Central memory CD8-positive, alpha-beta T cell (primary cell): ENCODE data around the gene ELF5.
A peak's percentile ranks its signal among the peaks of the same experiment; 100 is the strongest.

ENCODE experiments used
- ATAC-seq: fragments of 150-1000 bp; cut with Tn5 transposase; replicated peaks from 2 replicates; pipeline ENCODE4 v1.10.0; 2022; ENCODE audit warnings: mild to moderate bottlenecking, moderate FRiP score, moderate number of reproducible peaks; ENCODE audit not compliant: poor library complexity, severe bottlenecking; ENCODE audit errors: extremely low read depth
- DNase-seq, 2 donors: peaks; one replicate each; pipeline ENCODE4 v3.0.0; 2021; ENCODE audit warnings: low spot score in 2 of 2
- H3K27ac Mint-ChIP-seq: one replicate; pipeline ENCODE4 v1.8.0; 2022; ENCODE audit warnings: low read depth, mild to moderate bottlenecking, moderate library complexity, mixed read lengths
- H3K27me3 Mint-ChIP-seq: one replicate; pipeline ENCODE4 v1.8.0; 2022; ENCODE audit warnings: mixed read lengths
- H3K36me3 Mint-ChIP-seq: one replicate; pipeline ENCODE4 v1.8.0; 2022; ENCODE audit warnings: mild to moderate bottlenecking, moderate library complexity, mixed read lengths; ENCODE audit not compliant: insufficient read depth
- H3K4me1 Mint-ChIP-seq: one replicate; pipeline ENCODE4 v1.8.0; 2022; ENCODE audit warnings: mixed read lengths
- H3K4me3 Mint-ChIP-seq: one replicate; pipeline ENCODE4 v1.8.0; 2022; ENCODE audit warnings: mild to moderate bottlenecking, moderate library complexity, mixed read lengths
- H3K9me3 Mint-ChIP-seq: one replicate; pipeline ENCODE4 v1.8.0; 2022; ENCODE audit warnings: mixed read lengths

The ELF5 gene

DNA sequence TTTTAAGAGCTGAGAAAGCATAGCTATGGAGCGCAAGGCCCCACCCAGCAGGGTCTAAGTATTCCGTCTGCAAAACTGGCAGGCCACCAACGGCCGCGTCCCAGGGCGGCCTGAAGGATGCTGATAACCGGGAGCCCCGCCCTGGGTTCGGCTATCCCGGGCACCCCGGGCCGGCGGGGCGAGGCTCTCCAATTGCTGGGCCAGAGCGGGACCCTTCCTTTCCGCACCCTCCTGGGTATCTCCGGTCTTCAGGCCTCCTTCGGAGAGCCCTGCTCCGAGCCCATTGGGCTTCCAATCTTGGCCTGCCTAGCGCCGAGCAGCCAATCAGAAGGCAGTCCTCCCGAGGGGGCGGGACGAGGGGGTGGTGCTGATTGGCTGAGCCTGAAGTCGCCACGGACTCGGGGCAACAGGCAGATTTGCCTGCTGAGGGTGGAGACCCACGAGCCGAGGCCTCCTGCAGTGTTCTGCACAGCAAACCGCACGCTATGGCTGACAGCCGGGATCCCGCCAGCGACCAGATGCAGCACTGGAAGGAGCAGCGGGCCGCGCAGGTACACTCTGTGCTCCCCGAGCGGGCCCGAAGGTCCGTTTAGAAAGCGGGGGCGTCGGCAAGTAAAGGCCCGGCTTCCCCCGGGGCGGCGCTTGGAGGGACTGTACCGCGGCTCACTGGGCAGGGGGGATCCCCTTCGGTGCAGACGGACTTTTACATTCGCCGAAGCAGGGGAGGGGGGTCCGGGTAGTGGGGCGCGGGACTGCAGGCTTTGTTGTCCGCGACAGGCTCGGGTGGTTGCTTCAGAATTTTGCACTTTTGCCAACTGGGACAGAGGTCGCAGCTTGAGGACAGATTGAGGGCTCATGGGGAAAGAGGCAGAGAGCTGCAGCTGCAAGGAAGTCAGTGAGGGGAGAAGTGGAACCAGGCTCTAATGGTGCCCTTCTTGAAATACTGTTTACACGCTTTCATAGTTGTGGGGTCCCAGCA is 74.8 kb downstream of the ELF5 start, which contains the start of gene CAT:
Gene CAT, plus strand, starts transcription at position 406 of the 979 bp plus-strand sequence. Its CDS starts 80 bp downstream, at position 486.
- ATAC-seq (peak; percentile 98), DNase-seq (peak; percentile 95 to 96)
- Mint-ChIP-seq H3K4me3 (peak within 1 kb of the TSS; percentile 97), H3K9me3 (no peaks in the 10 kb centered on the region), H3K27me3 (no peaks in the 10 kb centered on the region), H3K36me3 (peaks cover 14% of the 10 kb centered on the region), H3K4me1 (peaks cover 35% of the 10 kb centered on the region), H3K27ac (peak within 1 kb of the TSS; percentile 85)

GRCh38 chr11:34437224-34438125 is 76.1 kb downstream of the ELF5 start:
- peaks cover 22% of the 10 kb centered on the region for H3K4me1 Mint-ChIP-seq
- DNase-seq = no peak
- H3K27me3 Mint-ChIP-seq = peaks cover 9% of the 10 kb centered on the region
- no peak for ATAC-seq
- H3K4me3 Mint-ChIP-seq = no peak overlapping the region
- no peaks in the 10 kb centered on the region for H3K9me3 Mint-ChIP-seq
- peak overlapping the region; percentile 85 for H3K27ac Mint-ChIP-seq
- peaks cover 11% of the 10 kb centered on the region for H3K36me3 Mint-ChIP-seq

DNA sequence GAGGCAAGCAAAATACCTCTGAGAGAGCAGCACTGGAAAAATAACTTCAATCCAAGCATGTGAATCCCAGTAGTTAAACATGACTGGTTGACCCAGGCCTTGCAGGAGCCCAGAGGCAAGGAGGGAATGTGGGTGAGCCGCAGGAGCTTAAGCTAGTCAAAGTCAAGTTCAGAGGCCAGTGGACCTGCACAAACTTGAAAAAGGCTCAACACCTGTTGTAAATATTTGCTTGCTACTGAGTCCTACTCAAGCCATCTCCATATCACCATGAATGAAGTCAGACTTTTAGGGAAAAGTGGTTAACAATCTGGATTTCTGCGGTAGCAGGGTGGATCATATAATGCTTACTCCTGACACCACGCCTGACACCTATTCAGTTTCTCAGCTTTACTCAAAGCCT is 79.7 kb downstream of the ELF5 start:
- Mint-ChIP-seq H3K36me3 (peaks cover 3% of the 10 kb centered on the region), H3K27me3 (peaks cover 28% of the 10 kb centered on the region), H3K4me1 (peaks cover 5% of the 10 kb centered on the region), H3K4me3 (no peak overlapping the region), H3K27ac (no peak overlapping the region), H3K9me3 (no peaks in the 10 kb centered on the region)
- DNase-seq (no peak), ATAC-seq (no peak)

- no peak overlapping the region for H3K27ac Mint-ChIP-seq
- H3K4me3 Mint-ChIP-seq = no peak overlapping the region
- H3K36me3 Mint-ChIP-seq = no peaks in the 10 kb centered on the region
- no peak for ATAC-seq
- DNase-seq = no peak
- no peaks in the 10 kb centered on the region for H3K9me3 Mint-ChIP-seq
- H3K4me1 Mint-ChIP-seq = no peaks in the 10 kb centered on the region
- H3K27me3 Mint-ChIP-seq = peaks cover 28% of the 10 kb centered on the region
These were observed 80.8 kb downstream of the ELF5 start for GRCh38 chr11:34432822-34433221.

- H3K4me3 Mint-ChIP-seq = no peak overlapping the region
- H3K27me3 Mint-ChIP-seq = peaks cover 32% of the 10 kb centered on the region
- H3K27ac Mint-ChIP-seq = no peak overlapping the region
- no peaks in the 10 kb centered on the region for H3K9me3 Mint-ChIP-seq
- ATAC-seq = no peak
- H3K36me3 Mint-ChIP-seq = no peaks in the 10 kb centered on the region
- no peak for DNase-seq
- no peaks in the 10 kb centered on the region for H3K4me1 Mint-ChIP-seq
These were observed 81.6 kb downstream of the ELF5 start for GRCh38 chr11:34431979-34432378.
